Esophagus muscularis mucosa (tissue), 4 donors: Measurements from ENCODE around the gene LMOD1. TPM values are rescaled to one million over a fixed set of nuclear protein-coding genes. Genes with fewer than 3 reads are reported as not detected.
A peak's percentile ranks its signal among the peaks of the same experiment; 100 is the strongest.

Source experiments
- DNase-seq: peaks from one replicate; pipeline ENCODE4 v3.0.0-alpha.2; 2017; ENCODE audit errors: extremely low spot score
- H3K27ac ChIP-seq, 4 donors: fragments of 200-600 bp; sonication (generic); replicated peaks in 1 of 4; 1 replicate in 3 of 4; 2 replicates in 1 of 4; pipeline ENCODE4 v1.5.1; 2016 to 2019; ENCODE audit warnings: mild to moderate bottlenecking in 1 of 4
- H3K27me3 ChIP-seq, 4 donors: fragments of 200-600 bp; sonication (generic); one replicate each; pipeline versions ENCODE4 v1.5.1 to v1.6.0; 2016 to 2019
- H3K36me3 ChIP-seq, 4 donors: fragments of 200-600 bp; sonication (generic); one replicate each; pipeline ENCODE4 v1.5.1; 2016 to 2019
- H3K4me1 ChIP-seq, 4 donors: fragments of 200-600 bp; sonication (generic); one replicate each; pipeline ENCODE4 v1.5.1; 2016 to 2019
- H3K4me3 ChIP-seq, 4 donors: fragments of 200-600 bp; sonication (generic); 1 replicate in 2 of 4; 2 replicates in 2 of 4; pipeline ENCODE4 v1.5.1; 2016 to 2019; ENCODE audit warnings: mild to moderate bottlenecking in 4 of 4, moderate library complexity in 1 of 4
- H3K9me3 ChIP-seq, 4 donors: fragments of 200-600 bp; sonication (generic); 1 replicate in 3 of 4; 2 replicates in 1 of 4; pipeline ENCODE4 v1.5.1; 2016 to 2019
- EP300 ChIP-seq: sonication (generic); formaldehyde crosslinking; IDR thresholded peaks from one replicate; pipeline ENCODE4 v1.6.1; 2017; ENCODE audit warnings: antibody characterized with exemption
- POLR2A ChIP-seq: fragments of 450-650 bp; IDR thresholded peaks from one replicate; pipeline ENCODE4 v1.6.1; 2017; ENCODE audit warnings: antibody characterized with exemption, moderate library complexity, mild to moderate bottlenecking, low read depth
- POLR2AphosphoS5 ChIP-seq, 2 donors: sonication (generic); formaldehyde crosslinking; IDR thresholded peaks; one replicate each; pipeline ENCODE4 v1.6.1; 2017; ENCODE audit warnings: antibody characterized with exemption in 2 of 2
- WGBS: methylation state at CpG from one replicate; pipeline ENCODE4 v1.1.5; 2018; 5-methylcytosine and 5-hydroxymethylcytosine counted together
- intact Hi-C: fragments of 100-400 bp; cut with DNase I; formaldehyde crosslinking; loops from one replicate; pipeline ENCODE4 v1.15.1; 2023
- total RNA-seq, 4 donors: library from RNA; depleted of rRNA; stranded (reverse); fragments of >200 nt; gene quantifications; one replicate each; pipeline versions ENCODE4 v1.1.0 to v1.2.1, GENCODE V29; 2016
- TF ChIP-seq, protein P1 (sequence below), 3 experiments: fragments of 200-600 bp in 2 of 3; fragments of 450-650 bp in 1 of 3; sonication (generic) in 2 of 3; IDR thresholded peaks; one replicate each; pipeline ENCODE4 v1.5.1; 2017 to 2019; ENCODE audit warnings: antibody characterized with exemption in 3 of 3, mild to moderate bottlenecking in 2 of 3, moderate library complexity in 1 of 3

Gene LMOD1
- total RNA-seq, 4 donors from 2014 or later = 1,021 to 1,618 (median 1,290) TPM

DNA sequence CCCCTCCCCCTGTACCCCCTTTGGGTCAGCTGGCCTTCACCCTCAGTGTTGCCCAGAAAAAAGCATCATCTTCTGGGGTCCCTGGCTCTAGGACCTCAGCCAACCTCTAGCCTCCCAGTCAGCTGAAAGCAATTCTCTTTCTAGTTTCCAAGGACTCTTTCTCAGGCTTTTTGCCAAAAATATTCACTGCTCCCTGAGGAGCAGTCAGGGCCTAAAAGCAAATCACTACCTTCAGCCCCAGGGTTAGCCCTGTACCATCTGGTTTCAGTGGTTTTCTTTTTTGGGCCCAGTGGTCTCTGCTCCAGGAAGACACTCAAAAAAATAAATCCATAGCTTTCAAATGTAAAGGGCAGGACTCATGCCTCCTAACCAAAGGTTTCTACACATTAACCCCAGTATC is 3.1 kb upstream of the LMOD1 start:
- no peak overlapping the region for H3K4me3 ChIP-seq
- H3K27ac ChIP-seq = peak overlapping the region; percentile 56 to 94 (median 77)
- no peak for TF ChIP-seq EP300
- no peak for TF ChIP-seq POLR2A
- TF ChIP-seq, protein P1, sequence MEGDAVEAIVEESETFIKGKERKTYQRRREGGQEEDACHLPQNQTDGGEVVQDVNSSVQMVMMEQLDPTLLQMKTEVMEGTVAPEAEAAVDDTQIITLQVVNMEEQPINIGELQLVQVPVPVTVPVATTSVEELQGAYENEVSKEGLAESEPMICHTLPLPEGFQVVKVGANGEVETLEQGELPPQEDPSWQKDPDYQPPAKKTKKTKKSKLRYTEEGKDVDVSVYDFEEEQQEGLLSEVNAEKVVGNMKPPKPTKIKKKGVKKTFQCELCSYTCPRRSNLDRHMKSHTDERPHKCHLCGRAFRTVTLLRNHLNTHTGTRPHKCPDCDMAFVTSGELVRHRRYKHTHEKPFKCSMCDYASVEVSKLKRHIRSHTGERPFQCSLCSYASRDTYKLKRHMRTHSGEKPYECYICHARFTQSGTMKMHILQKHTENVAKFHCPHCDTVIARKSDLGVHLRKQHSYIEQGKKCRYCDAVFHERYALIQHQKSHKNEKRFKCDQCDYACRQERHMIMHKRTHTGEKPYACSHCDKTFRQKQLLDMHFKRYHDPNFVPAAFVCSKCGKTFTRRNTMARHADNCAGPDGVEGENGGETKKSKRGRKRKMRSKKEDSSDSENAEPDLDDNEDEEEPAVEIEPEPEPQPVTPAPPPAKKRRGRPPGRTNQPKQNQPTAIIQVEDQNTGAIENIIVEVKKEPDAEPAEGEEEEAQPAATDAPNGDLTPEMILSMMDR (IDR thresholded peaks at IDR 0.05) = no peak
- no peak for TF ChIP-seq POLR2AphosphoS5 (IDR thresholded peaks at IDR 0.05)
- H3K9me3 ChIP-seq = no peaks in the 10 kb centered on the region
- no peaks in the 10 kb centered on the region for H3K36me3 ChIP-seq
- H3K27me3 ChIP-seq = no peaks in the 10 kb centered on the region
- intact Hi-C loops = no loop called here
- peaks cover 4 to 33% (median 17%) of the 10 kb centered on the region in 4 donors for H3K4me1 ChIP-seq
- no peak for DNase-seq

DNA sequence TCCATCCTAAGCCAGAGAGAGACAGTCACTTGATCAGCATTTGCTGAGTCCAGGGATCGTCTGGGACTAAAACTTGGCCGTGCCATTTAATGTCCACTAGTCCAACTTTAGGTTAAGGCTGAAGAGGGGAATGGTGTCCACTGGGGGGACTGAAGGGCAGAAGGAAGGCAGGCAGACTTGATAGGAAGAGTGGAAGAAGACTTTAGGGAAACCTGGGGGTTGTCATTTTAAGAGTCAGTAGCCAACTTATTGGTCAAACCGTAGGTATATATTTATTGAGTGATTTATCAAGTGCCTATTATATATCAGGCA is 1.3 kb upstream of the LMOD1 start:
- H3K36me3 ChIP-seq = peaks cover 0 to 6% (median 0%) of the 10 kb centered on the region in 4 donors
- DNase-seq = no peak
- intact Hi-C loops = loop anchor here (2.0 kb wide), 1 partner anchor 51 kb away; no protein-coding TSS in a partner anchor
- WGBS = 35% methylated on average over 3 of the region's 3 CpGs
- TF ChIP-seq POLR2AphosphoS5 (IDR thresholded peaks at IDR 0.05) = no peak
- TF ChIP-seq, protein P1 (IDR thresholded peaks at IDR 0.05) = no peak
- peak overlapping the region; percentile 74 to 91 (median 82) for H3K4me3 ChIP-seq
- H3K9me3 ChIP-seq = no peaks in the 10 kb centered on the region
- H3K27me3 ChIP-seq = no peaks in the 10 kb centered on the region
- H3K27ac ChIP-seq = peak overlapping the region; percentile 92 to 95 (median 94)
- H3K4me1 ChIP-seq = peaks cover 4 to 31% (median 15%) of the 10 kb centered on the region in 4 donors

DNA sequence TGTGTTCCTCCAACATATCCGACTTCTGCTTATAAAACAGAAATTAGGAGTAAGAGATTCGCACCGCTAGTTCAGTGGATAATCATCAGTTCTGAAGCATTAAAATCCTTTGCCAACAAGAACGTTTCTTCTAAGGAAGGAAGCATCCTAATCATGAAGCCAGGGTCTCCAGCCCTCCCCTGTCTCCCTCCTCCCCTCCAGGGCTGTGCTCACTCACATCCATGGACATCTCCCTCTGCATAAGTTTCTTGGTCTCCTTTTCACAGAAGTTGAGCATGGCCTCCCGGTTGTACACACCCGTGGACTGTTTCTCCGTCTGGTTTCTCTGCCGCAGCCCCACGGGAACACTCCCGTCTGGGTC is 505 bp downstream of the LMOD1 start:
- DNase-seq = no peak
- TF ChIP-seq POLR2A (no peak), POLR2AphosphoS5 (IDR thresholded peaks at IDR 0.05) (no peak), EP300 (no peak)
- TF ChIP-seq, protein P1 (IDR thresholded peaks at IDR 0.05) = no peak
- Histone ChIP-seq H3K4me3 (peak overlapping the region; percentile 74 to 91 (median 82)), H3K27ac (peak overlapping the region; percentile 92 to 95 (median 94)), H3K36me3 (peaks cover 0 to 10% (median 0%) of the 10 kb centered on the region in 4 donors), H3K9me3 (no peaks in the 10 kb centered on the region), H3K27me3 (no peaks in the 10 kb centered on the region), H3K4me1 (peaks cover 8 to 38% (median 21%) of the 10 kb centered on the region in 4 donors)
- intact Hi-C loops = loop anchor here (2.0 kb wide), 1 partner anchor 49 kb away; no protein-coding TSS in a partner anchor
- WGBS = 20% methylated on average over 10 of the region's 10 CpGs

DNA sequence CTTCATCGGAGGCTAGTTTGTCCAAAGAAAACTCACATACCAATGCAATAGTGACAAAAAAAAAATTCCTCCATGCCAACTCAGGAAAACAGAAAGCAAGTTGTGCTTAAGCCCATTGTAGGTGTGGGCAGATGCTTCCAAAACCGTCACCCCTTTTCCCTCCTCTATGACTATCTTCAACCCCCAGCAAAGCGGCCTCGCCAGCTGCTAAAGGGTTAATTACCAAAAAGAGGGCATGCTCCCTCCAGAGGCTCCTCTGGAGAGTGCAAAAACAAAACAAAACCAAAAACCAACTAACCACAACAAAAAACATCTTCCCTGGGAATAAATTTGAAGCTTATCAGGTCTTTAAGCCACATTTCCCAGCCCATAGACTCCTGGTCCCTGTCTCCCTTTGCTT is 1.2 kb downstream of the LMOD1 start:
- intact Hi-C loops = no loop called here

More for the DNA sequence above, 1.2 kb downstream of the LMOD1 start:
- no peaks in the 10 kb centered on the region for H3K27me3 ChIP-seq
- DNase-seq = no peak
- WGBS = 21% methylated on average over 4 of the region's 4 CpGs
- TF ChIP-seq POLR2A (no peak), EP300 (no peak), POLR2AphosphoS5 (IDR thresholded peaks at IDR 0.05) (peak; percentile 23 to 53)
- TF ChIP-seq, protein P1 (IDR thresholded peaks at IDR 0.05) = peak; percentile 26 to 55 (median 31)
- H3K36me3 ChIP-seq = peaks cover 0 to 10% (median 0%) of the 10 kb centered on the region in 4 donors
- peaks cover 8 to 45% (median 28%) of the 10 kb centered on the region in 4 donors for H3K4me1 ChIP-seq
- peak overlapping the region; percentile 74 to 91 (median 82) for H3K4me3 ChIP-seq
- H3K9me3 ChIP-seq = no peaks in the 10 kb centered on the region
- peak overlapping the region; percentile 92 to 95 (median 94) for H3K27ac ChIP-seq
